GM19452 (cell line): ENCODE measurements around the gene USP31.

ENCODE experiments used
- ATAC-seq: cut with Tn5 transposase; IDR thresholded peaks from one replicate; pipeline ENCODE4 v1.9.1; 2021; ENCODE audit not compliant: unreplicated experiment

USP31 gene

DNA sequence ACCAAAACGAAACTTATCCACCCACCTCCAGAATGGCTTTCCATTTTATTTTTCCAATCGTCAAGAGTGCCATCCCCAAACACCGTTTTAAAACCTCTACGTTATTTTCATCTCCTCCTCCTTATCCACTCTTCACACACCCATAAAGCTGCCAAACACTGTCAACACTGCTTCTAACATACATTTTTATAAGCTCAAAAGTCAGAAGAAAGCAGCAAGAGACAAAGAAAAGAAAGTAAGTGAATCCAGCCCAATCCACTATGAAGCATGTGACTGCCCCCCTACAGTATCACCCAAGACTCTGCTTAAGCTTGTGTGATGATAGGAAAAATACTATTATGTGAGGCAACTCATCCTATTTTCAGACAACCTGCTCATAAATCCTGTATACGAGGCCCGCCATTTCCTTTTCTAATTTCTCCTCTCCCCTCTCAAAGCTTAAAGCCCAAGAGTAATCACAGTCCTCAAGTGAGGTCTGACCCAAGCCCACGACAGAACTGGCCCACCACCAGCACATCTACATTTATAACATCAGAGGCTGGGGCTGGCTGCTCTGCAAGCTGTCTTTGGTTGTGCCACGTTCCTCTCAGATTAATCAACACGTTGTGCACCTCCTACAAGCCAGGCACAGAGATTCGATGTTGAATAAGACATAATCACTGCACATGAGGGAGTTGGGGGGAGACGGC, 16.3 kb downstream of the USP31 start:
- ATAC-seq: no peak

DNA sequence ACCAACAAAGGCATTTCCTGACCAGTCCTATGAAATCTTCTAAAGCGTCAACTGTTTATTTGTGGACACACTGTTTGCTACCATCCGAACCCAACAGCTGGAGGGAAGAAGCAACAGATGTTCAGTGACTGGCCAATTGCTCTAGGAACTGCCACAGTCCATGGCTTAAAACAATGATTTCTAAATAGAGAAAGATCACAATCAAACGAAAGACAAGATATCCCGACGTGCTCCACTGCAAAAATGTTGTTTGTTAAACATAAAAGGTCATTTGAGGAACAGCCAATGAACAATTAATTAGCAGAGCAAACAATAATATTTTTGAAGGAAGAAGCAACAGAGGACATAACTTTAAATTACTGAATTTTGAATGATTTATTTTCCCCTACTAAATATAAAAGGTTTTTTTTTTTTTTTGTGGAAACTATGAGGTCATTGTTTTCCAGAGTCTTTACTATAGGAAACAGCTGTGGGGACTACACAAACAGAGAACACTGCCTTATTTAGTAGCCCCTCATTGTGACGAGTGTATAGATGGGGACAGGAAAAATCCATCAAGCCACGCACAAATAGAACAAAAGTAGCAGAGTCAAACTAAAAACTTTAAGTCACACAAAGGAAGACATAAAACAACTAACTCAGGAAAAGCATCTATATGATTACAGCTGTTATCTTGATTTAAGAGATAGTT, 17.2 kb downstream of the USP31 start:
- no peak for ATAC-seq

DNA sequence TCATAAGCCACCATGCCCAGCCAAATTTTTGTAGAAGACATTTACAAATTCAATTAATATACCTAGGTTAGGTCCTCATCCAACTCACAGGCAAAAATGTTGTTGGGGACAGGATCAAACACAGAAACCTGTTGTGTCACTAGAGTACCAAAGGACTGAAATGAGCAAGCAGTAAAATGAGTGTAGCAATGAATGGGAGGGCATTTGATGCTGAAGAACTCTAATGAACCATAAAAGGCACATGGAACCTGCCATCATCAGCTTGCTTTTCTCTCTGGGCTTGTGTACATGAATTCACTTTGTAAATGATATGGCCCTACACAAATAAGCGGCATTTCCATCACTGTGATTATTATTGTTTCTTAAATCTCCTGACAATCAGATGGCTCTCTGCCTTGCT, 17.8 kb downstream of the USP31 start:
- no peak for ATAC-seq

DNA sequence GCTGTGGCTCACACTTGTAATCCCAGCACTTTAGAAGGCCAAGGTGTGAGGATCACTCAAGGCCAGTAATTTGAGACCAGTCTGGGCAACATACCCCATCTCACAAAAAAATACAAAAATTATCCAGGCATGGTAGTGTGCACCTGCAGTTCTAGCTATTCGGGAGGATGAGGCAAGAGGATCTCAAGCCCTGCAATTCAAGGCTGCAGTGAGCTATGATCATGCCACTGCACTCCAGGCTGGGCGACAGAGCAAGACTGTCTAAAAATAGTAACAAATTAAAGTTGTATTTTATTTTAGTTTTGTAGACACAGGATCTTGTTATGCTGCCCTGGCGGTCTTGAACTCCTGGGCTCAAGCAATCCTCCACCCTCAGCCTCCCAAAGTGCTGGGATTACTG, 18.2 kb downstream of the USP31 start:
- no peak for ATAC-seq

DNA sequence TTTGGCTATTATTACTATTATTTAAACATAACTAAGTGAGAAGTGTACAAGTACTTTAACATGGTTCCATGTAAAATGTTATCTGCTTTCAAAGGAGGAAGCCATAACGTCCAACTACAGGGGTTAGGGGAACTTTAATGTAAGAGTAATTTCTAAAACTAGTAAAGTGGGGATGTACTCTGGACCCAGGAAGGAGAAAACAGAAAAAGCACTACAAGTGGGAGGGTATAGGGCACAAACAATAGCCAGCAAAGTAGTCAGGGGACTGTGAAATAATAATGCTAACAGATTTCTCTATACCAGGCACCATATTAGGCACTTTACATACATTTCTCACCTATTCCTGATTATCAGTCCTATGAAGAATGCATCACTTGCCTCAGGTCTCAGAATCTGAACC, 19.6 kb downstream of the USP31 start:
- ATAC-seq: no peak

DNA sequence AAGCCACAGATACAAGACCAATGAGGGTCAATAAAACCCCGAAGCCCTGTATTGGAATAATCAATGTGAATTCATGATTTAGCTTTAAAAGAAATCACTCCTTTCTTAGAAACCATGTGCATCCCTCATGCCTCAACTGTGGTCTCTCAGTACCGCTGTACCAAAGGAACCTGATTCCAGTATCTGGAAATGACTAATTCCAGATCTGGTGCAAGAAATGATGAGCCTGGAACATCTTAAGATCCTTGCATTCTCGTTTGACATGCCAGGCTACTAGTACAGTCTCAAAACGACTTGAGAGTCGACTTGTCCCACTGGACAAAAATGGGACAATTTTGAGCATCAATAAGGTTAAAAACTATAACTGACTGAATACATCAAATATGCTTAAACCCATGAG, 21.2 kb downstream of the USP31 start:
- ATAC-seq: no peak

DNA sequence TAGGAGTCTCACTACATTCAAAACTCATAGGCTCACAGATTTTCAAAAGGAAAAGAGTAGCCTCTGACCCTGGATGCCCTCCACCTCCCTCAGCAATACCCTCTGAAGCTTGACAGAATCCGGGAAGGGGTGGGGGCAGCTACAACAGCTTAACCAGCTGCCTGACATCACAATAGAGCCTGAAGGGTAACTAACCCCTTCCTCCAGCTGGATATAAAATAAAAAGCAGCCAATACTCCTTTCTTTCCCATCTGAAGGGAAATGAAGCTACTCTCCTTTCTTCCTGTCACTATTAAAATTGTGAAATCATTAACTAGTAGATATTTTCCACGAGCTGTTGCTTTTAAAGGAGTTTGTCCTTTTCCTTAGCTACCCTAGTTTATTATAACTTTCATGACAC, 24.0 kb downstream of the USP31 start:
- no peak for ATAC-seq

DNA sequence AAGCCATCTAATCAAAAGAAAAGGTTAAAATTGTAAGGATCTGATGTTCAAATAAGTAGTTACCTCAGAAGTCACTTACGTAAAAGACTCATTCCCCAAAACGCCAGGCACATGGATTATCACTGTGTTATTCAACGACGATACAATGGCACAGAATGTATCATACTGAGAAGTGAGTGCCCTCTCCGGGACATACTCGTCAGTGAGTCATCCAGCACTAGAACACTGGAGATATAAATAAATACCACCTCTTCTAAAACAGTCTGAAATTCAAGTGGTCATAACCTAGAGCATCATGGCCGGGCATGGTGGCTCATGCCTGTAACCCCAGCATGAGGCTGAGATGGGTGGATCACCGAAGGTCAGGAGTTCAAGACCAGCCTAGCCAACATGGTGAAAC, 24.9 kb downstream of the USP31 start:
- ATAC-seq: no peak

DNA sequence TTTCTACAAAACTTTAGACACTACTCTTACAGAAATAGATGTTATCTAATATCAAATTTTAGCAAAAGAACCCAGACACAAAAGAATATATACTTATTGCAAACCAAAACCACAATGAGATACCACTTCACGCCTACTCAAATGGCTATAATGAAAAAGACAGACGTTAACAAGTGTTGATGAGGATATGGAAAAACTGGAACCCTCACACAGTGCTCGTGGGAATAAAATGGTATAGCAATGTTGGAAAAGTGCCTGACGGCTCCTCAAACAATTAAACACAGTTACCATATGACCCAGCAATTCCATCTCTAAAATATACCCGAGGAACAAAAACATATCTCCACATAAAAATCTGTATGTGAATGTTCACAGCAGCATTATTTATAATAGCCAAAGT, 27.1 kb downstream of the USP31 start:
- no peak for ATAC-seq

DNA sequence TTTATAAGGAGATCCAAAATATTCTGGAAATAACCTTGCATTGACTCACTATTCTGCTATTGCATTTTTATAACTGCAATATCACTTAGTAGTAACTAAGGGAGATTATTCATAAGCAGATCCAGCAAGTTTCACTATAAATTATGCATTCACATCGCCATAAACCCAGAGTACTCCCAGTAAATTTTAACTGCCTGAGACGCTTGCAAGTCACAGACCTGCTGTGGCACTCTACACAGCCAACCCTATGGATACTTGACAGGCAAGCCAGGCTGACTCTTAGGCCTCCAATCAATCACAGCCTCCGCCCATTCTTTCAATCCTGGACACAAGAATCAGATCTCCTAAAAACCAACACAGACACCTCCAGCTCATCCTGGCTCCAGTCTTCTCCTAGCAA, 28.2 kb downstream of the USP31 start:
- no peak for ATAC-seq

DNA sequence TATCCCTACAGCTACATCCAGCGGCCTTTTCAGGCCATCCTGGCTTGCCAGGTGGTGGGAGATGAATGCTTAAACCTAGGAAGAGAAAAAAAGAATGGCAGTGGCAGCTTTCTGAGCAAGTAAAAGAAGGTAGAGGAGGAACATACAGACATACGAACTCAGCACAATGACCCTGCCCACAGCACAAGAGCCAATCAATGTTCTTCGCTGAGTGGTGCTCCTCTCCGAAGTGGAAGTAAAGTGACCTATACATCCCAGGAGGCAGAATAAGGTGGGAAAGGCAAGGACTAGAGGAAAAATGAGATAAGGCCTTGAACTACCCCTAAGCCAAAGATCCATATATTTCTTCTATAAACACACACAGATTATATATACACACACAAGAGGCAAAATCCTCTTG, 28.7 kb downstream of the USP31 start:
- no peak for ATAC-seq

DNA sequence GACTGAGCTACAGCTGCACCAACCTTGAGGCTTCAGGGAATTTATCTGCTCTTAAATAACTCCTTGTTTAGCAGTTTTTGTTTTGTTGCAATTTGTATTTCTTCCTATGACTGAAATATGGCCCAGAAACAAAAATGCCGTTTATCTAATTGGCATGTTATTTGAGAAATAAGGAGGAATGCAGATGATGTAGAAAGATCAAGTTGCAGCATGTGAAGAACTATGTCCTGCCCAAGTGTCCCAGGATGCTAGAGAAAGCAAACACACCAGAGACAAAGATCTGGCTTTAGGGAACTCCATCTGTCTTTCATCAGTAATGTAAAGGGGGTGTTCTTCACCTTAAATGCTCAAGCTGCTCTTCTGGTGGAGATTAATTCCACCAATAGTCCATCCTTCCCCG, 29.7 kb downstream of the USP31 start:
- ATAC-seq: no peak

DNA sequence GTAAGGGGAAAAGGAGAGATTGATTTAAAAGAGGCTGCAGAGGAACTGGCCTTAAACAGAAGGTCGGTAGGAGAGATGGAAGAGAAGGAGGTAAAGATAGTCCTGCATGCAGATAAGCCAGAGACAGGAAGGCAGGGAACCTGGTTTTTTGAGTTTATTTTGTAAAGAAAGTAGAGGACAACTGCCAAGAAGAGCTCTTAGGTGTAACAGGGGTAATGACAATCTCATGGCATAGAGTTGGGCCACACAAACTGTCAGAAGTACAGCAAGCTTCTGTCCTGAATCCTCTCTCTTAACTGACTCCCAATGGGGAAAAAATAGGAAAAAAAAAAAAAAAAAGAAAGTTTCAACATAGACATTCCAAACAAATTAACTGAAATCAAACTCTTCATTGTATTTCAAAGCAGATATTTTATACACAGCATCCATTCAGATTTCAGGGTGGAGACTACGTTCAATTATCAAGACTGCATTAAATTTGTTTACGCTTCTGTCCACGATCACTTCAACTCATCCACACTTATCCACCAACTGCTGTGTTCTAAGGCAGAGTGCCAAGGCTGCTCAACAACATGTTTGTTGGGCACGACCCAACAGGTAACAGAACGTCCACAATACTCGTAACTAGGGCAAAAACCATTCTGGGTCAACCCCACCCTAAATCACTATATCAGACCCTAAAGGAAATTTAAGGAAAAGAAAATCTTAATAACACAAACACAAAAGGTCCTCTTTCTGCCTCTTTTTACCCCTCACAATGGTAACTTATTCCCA, 34.9 kb downstream of the USP31 start:
- ATAC-seq: no peak

DNA sequence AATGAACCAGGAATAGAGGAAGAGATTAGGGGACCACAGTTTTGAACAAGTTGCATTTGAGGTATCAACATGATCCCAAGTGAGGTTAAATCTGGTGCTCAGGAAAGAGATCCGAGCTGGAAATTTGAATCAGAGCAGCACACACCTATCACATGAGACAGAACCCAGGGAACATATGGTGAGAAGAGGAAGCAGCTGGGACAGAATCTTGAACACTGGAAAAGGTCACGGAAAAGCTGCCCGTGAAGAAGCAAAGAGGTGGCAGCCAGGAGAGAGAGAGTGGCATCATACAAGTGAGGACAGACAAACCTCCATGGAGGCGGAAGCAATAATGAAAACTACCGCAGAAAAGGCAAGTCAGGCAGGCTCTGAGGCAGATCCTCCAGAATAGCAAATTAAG, 36.1 kb downstream of the USP31 start:
- no peak for ATAC-seq

DNA sequence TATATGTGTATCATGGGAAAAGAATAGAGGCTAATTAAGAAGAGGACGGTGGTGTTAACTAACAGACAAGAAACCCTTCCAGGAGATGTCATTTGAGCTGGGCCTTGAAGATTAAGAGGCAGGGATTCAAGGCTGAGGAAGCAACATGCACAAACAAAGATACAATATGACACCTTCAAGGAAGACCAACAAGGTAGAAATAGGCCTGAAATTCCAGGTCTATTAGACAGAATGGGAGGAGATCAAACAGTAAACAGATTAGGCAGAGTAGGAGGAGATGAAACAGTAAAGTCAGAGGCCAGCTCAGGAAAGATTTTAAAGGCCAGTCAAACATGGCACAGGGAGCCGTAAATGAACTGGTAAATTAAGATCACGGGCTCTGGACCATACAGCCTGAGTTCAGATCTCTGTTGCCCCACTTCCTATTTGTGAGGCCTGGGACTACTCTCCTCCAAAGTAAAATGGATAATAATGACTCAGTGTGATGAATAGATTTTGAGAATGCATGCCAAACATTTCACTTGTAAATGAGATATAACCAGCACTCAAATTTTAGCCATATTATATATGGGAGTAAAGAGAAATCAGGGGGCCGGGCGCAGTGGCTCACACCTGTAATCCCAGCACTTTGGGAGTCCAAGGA, 38.9 kb downstream of the USP31 start:
- no peak for ATAC-seq

DNA sequence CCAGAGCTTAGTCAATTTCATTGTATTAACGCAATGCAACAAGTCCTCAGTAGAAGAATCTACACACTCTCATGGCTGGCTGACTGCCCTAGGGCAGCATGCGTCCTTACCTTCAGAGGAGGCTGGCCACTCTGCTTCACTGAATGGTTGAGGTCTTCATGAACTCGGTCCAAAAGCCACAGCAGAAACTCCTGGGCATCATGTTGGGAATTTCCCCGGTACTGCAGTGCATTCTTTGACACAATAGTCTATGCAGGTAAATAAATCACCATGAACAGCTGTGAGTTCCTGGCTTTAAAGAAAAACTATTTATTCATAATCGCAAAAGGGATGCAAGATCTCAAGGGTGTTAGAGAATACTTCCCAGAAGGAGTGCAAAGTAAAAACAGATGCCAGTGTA, 41.3 kb downstream of the USP31 start:
- no peak for ATAC-seq

DNA sequence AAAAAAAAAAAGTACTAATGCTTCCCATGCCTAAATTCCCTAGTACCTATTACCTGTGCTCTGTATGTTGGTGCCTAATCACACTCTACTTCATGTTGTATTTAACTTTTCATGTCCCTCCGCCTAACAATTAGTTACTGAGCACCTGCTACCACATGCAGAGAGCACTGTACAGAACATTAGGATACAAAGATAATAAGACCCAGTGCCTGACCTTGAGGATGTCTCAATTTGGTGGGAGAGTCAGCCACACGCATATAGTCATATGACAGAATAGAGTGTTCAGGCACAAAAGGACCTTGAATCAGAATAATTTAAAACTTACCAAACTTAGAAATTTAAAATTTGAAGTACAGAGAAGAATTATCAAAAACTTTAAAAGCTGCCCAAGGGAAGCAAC, 42.1 kb downstream of the USP31 start:
- no peak for ATAC-seq

DNA sequence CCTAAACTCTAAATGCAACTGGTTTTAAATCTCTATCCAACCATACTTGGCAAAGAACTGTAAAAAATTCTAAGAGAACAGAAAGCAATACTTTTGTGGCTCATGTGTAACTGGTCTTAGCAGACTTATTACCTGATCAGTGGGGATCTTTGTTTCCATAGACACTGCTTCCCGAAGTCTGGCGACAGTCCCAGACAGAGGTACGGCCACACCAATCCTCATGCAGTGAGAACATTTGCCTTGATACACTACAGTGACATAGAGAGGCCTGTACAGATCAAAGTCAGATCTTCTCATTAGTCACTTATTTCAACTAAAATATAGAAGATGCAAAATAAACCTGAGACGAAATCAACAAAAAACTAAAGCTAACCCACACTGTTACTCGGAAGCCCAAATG, 43.9 kb downstream of the USP31 start:
- no peak for ATAC-seq

DNA sequence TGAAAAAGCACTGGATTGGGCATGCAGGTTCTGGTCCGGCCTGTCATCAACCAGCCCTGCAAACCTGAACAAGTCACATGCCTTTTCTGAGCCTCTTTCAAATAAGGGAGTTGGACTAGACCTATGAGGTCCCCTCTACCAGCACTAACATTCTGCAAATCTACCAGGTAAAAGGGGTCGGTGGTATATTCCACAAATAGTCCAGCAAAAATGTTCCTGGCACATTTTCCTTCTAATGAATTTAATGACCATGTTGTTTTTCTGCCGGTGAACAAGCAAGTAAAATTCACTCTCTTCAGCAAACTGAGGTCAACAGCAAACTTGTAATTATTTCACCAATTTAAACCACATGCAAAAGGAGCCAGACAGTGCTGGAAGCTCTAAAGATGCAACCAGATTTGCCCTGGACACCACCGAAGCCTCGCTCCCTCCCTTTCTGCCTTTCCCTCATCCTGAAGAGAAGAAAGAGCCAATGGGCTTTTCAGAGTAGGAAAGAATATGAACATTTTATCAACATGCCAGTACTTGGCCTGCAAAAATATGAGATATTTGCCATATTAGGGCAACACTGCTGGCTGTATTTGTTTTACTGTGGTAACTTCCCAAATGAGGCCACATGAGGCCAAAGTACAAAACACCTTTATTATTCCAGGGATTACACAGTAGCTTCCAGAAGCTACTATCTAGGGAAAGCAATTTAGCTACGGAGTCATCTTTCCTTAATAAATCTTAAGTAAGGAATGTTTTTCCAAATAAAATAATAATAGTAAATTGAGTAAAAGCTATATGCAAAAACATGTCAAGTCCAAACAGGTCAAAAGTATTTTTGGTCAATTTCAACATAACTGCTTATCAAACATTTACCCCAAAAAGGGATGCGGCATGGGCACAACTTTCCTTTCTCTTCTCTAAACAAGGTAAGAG, 45.0 kb downstream of the USP31 start:
- no peak for ATAC-seq

DNA sequence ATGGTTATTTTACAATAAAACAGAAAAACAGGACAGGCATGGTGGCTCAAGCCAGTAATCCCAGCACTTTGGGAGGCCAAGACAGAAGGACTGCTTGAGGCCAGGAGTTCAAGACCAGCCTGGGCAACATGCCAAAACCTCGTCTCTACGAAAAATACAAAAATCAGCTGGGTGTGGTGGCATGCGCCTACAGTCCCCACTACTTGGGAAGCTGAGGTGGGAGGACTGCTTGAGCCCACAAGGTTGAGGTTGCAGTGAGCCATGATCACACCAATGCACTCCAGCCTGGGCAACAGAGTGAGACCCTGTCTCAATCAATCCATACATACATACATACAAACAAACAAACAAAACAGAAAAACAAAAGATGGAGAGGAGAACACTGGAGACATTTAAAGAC, 45.6 kb downstream of the USP31 start:
- ATAC-seq: no peak
